Panc1 (cell line): Measurements from ENCODE around the gene COX7B.

Source experiments
- TF ChIP-seq, protein P1 (sequence below): fragments of 450-650 bp; IDR thresholded peaks from 2 replicates; pipeline ENCODE4 v1.5.1; 2017; ENCODE audit warnings: mild to moderate bottlenecking
- TF ChIP-seq, protein P2 (sequence below), 2 experiments: IDR thresholded peaks; 2 replicates each; pipeline ENCODE4 v1.6.1; 2011 to 2012; ENCODE audit warnings: low read depth in 2 of 2, control low read depth in 1 of 2, low read length in 1 of 2, mild to moderate bottlenecking in 1 of 2, moderate library complexity in 1 of 2; ENCODE audit not compliant: insufficient read depth in 1 of 2

DNA sequence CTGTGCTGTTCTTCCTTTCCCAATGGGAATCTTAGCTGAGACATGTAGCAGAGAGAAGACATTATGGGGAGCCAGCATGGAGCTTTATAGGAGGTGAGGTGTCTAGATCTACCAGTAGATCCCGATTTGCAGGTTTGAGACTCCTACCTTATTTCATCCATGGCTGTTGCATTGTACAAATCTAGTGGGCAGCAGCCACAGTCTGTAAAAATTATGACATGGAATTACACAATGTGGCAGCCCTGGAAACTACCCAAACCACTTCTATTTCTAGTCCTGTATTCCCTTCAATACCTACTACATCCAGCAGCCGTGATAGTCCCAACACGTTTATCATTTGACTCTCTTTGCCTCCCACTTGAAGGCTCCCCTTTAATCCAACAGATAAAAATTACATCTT is 19.3 kb downstream of the COX7B start:
- TF ChIP-seq, protein P1, sequence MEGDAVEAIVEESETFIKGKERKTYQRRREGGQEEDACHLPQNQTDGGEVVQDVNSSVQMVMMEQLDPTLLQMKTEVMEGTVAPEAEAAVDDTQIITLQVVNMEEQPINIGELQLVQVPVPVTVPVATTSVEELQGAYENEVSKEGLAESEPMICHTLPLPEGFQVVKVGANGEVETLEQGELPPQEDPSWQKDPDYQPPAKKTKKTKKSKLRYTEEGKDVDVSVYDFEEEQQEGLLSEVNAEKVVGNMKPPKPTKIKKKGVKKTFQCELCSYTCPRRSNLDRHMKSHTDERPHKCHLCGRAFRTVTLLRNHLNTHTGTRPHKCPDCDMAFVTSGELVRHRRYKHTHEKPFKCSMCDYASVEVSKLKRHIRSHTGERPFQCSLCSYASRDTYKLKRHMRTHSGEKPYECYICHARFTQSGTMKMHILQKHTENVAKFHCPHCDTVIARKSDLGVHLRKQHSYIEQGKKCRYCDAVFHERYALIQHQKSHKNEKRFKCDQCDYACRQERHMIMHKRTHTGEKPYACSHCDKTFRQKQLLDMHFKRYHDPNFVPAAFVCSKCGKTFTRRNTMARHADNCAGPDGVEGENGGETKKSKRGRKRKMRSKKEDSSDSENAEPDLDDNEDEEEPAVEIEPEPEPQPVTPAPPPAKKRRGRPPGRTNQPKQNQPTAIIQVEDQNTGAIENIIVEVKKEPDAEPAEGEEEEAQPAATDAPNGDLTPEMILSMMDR = no peak
- TF ChIP-seq, protein P2, sequence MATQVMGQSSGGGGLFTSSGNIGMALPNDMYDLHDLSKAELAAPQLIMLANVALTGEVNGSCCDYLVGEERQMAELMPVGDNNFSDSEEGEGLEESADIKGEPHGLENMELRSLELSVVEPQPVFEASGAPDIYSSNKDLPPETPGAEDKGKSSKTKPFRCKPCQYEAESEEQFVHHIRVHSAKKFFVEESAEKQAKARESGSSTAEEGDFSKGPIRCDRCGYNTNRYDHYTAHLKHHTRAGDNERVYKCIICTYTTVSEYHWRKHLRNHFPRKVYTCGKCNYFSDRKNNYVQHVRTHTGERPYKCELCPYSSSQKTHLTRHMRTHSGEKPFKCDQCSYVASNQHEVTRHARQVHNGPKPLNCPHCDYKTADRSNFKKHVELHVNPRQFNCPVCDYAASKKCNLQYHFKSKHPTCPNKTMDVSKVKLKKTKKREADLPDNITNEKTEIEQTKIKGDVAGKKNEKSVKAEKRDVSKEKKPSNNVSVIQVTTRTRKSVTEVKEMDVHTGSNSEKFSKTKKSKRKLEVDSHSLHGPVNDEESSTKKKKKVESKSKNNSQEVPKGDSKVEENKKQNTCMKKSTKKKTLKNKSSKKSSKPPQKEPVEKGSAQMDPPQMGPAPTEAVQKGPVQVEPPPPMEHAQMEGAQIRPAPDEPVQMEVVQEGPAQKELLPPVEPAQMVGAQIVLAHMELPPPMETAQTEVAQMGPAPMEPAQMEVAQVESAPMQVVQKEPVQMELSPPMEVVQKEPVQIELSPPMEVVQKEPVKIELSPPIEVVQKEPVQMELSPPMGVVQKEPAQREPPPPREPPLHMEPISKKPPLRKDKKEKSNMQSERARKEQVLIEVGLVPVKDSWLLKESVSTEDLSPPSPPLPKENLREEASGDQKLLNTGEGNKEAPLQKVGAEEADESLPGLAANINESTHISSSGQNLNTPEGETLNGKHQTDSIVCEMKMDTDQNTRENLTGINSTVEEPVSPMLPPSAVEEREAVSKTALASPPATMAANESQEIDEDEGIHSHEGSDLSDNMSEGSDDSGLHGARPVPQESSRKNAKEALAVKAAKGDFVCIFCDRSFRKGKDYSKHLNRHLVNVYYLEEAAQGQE (IDR thresholded peaks at IDR 0.05; ENCODE audit: insufficient read depth in 1 of 2, low read depth in 2 of 2, low read length in 1 of 2) = no peak
